ENCODE data around the gene GALNT16.
"Not testable (repeated sequence)": the region's sequence is repeated elsewhere in the genome, so short reads cannot be mapped to it uniquely, and the experiment has no call there.

Gene GALNT16

GRCh38 chr14:69375722-69376121 is 115.8 kb downstream of the GALNT16 start:
- no peak overlapping the region for H3K27ac ChIP-seq
- H3K4me3 ChIP-seq, result no peak overlapping the region

GRCh38 chr14:69376439-69376838 is 116.5 kb downstream of the GALNT16 start:
- Histone ChIP-seq H3K4me3 (no peak overlapping the region), H3K27ac (no peak overlapping the region)

GRCh38 chr14:69378274-69378673 is 118.3 kb downstream of the GALNT16 start:
- H3K4me3 ChIP-seq, result no peak overlapping the region
- no peak overlapping the region for H3K27ac ChIP-seq

GRCh38 chr14:69387311-69387710 is 127.4 kb downstream of the GALNT16 start:
- H3K27ac ChIP-seq, result no peak overlapping the region
- H3K4me3 ChIP-seq, result no peak overlapping the region

GRCh38 chr14:69391400-69391799 is 131.4 kb downstream of the GALNT16 start:
- H3K27ac ChIP-seq, H3K4me3 ChIP-seq: not testable (repeated sequence)

- no peak overlapping the region for H3K4me3 ChIP-seq
Observed at GRCh38 chr14:69392481-69392880, 132.5 kb downstream of the GALNT16 start.

GRCh38 chr14:69395929-69396328 is 136.0 kb downstream of the GALNT16 start:
- H3K4me3 ChIP-seq, result no peak overlapping the region
- H3K27ac ChIP-seq, result no peak overlapping the region

More at GRCh38 chr14:69392481-69392880, 132.5 kb downstream of the GALNT16 start:
- no peak overlapping the region for H3K27ac ChIP-seq

- Histone ChIP-seq H3K27ac (peak within 1 kb of the TSS; percentile 82 to 98 (median 91)), H3K4me3 (peak within 1 kb of the TSS; percentile 75 to 96 (median 88))
Observed at GRCh38 chr14:69398053-69398817, 138.3 kb downstream of the GALNT16 start, which contains the start of the genes ERH and SLC39A9. Gene ERH, minus strand, starts transcription at chr14:69398299. Its CDS starts 66 bp downstream, at chr14:69398233. Gene SLC39A9, plus strand, starts transcription at chr14:69398692. Its CDS starts 678 bp downstream, at chr14:69399370.

- peak overlapping the region in 20 of 21 experiments; percentile 82 to 98 (median 92) for H3K27ac ChIP-seq
- H3K4me3 ChIP-seq, result peak overlapping the region; percentile 75 to 96 (median 88)
Observed at GRCh38 chr14:69398818-69399210, 138.9 kb downstream of the GALNT16 start.

GRCh38 chr14:69399750-69400149 is 139.8 kb downstream of the GALNT16 start:
- no peak overlapping the region for H3K27ac ChIP-seq
- peak overlapping the region in 4 of 7 experiments; percentile 85 to 93 (median 90) for H3K4me3 ChIP-seq

- H3K4me3 ChIP-seq, result peak overlapping the region in 3 of 7 experiments; percentile 8 to 93 (median 85)
- no peak overlapping the region for H3K27ac ChIP-seq
Observed at GRCh38 chr14:69400154-69400553, 140.2 kb downstream of the GALNT16 start.

GRCh38 chr14:69401841-69402240 is 141.9 kb downstream of the GALNT16 start:
- H3K27ac ChIP-seq, result no peak overlapping the region
- no peak overlapping the region for H3K4me3 ChIP-seq

- H3K27ac ChIP-seq, result no peak overlapping the region
- H3K4me3 ChIP-seq, result no peak overlapping the region
Observed at GRCh38 chr14:69404478-69404877, 144.5 kb downstream of the GALNT16 start.

- H3K4me3 ChIP-seq, result no peak overlapping the region
- H3K27ac ChIP-seq, result no peak overlapping the region
Observed at GRCh38 chr14:69404883-69405282, 144.9 kb downstream of the GALNT16 start.

GRCh38 chr14:69405762-69406161 is 145.8 kb downstream of the GALNT16 start:
- H3K4me3 ChIP-seq, result no peak overlapping the region
- H3K27ac ChIP-seq, result no peak overlapping the region

Data from skin epidermis (tissue), 12 donors.